ENCODE measurements around the gene TUBGCP6.

DNA sequence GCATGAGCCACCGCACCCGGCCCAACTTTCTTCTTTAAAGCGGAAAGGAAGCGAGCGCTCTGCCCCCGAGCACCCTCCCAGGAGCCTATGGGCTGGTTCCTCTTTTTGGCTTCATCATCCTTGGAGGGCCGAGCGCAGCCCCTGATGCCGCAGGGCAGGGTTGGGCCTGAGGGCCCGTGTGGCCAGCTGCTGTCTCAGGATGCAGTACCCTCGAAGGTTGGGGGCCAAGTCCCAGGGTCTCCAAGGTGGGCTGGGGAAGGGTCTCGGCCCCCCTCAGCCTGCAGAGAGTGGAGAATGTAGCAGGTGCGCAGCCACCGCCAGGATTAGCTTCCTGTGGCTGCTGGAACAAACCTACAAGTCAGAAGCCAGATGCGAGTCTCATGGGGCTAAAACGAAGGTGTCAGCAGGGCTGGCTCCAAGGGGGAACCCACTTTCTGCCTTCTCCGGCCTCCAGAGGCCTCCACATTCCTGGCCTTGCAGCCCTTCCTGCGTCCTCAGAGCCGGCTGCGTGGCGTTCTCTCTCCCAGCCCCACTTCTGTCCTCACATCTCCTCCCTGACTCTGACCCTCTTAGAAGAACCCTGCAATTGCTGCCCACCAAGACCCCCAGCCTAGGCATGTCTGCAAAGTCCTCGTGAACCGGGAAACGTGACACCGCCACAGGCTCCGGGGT lies 71.4 kb downstream of the TUBGCP6 start:
- TF ChIP-seq, protein P1, sequence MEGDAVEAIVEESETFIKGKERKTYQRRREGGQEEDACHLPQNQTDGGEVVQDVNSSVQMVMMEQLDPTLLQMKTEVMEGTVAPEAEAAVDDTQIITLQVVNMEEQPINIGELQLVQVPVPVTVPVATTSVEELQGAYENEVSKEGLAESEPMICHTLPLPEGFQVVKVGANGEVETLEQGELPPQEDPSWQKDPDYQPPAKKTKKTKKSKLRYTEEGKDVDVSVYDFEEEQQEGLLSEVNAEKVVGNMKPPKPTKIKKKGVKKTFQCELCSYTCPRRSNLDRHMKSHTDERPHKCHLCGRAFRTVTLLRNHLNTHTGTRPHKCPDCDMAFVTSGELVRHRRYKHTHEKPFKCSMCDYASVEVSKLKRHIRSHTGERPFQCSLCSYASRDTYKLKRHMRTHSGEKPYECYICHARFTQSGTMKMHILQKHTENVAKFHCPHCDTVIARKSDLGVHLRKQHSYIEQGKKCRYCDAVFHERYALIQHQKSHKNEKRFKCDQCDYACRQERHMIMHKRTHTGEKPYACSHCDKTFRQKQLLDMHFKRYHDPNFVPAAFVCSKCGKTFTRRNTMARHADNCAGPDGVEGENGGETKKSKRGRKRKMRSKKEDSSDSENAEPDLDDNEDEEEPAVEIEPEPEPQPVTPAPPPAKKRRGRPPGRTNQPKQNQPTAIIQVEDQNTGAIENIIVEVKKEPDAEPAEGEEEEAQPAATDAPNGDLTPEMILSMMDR (IDR thresholded peaks at IDR 0.05 in 2 of 3, conservative IDR thresholded peaks at IDR 0.05 in 1 of 3; ENCODE audit: borderline replicate concordance in 1 of 3, insufficient read depth in 1 of 3, low read depth in 2 of 3, low read length in 2 of 3), result no peak
- TF ChIP-seq POLR2A (IDR thresholded peaks at IDR 0.05; ENCODE audit: borderline replicate concordance, extremely low read depth, insufficient read depth, insufficient read length) (no peak), SIN3A (IDR thresholded peaks at IDR 0.05; ENCODE audit: low read depth) (no peak), CEBPB (IDR thresholded peaks at IDR 0.05; ENCODE audit: low read depth) (no peak), ZNF274 (IDR thresholded peaks at IDR 0.05; ENCODE audit: low read depth, low read length) (no peak), EZH2 (IDR thresholded peaks at IDR 0.05) (no peak), JUND (IDR thresholded peaks at IDR 0.05) (no peak), YY1 (IDR thresholded peaks at IDR 0.05; ENCODE audit: extremely low read depth, insufficient replicate concordance, low read depth, low read length) (no peak), TCF7L2 (IDR thresholded peaks at IDR 0.05; ENCODE audit: borderline replicate concordance, extremely low read depth, insufficient read depth, insufficient read length) (no peak)

Measured in HCT116 (cell line).